HepG2 (cell line): Measurements from ENCODE around the gene ADAMTS13. TPM values are rescaled to one million over a fixed set of nuclear protein-coding genes. Genes with fewer than 3 reads are reported as not detected.

Source experiments
- GATAD2A ChIP-seq: IDR thresholded peaks from 2 replicates; pipeline ENCODE4 v1.6.1; 2016
- GMEB2 ChIP-seq: IDR thresholded peaks from 2 replicates; pipeline ENCODE4 v1.6.1; 2016; ENCODE audit warnings: missing biosample characterization, missing genetic modification reagents, low read depth
- HOXA5 ChIP-seq: sonication (generic); formaldehyde crosslinking; IDR thresholded peaks from 2 replicates; pipeline ENCODE4 v1.4.0; 2020; ENCODE audit warnings: missing genetic modification reagents
- IRX3 ChIP-seq: sonication (generic); formaldehyde crosslinking; IDR thresholded peaks from 2 replicates; pipeline ENCODE4 v1.8.1; 2023; ENCODE audit warnings: mild to moderate bottlenecking, low read depth, missing genetic modification reagents, borderline replicate concordance
- KLF16 ChIP-seq, 2 experiments: sonication (generic) in 1 of 2; formaldehyde crosslinking in 1 of 2; IDR thresholded peaks; 2 replicates each; pipeline versions ENCODE4 v1.6.1 to v1.8.0; 2016 to 2023; ENCODE audit warnings: missing genetic modification reagents in 2 of 2, missing compliant biosample characterization in 1 of 2
- NRL ChIP-seq: sonication (generic); formaldehyde crosslinking; IDR thresholded peaks from 2 replicates; pipeline ENCODE4 v1.5.0; 2020; ENCODE audit warnings: missing genetic modification reagents, mild to moderate bottlenecking, moderate library complexity, borderline replicate concordance
- ZBTB7B ChIP-seq: sonication (generic); formaldehyde crosslinking; IDR thresholded peaks from 2 replicates; pipeline ENCODE4 v1.4.0; 2020; ENCODE audit warnings: missing genetic modification reagents
- ZGPAT ChIP-seq: IDR thresholded peaks from 2 replicates; pipeline ENCODE4 v1.6.1; 2016; ENCODE audit warnings: mild to moderate bottlenecking
- ZNF10 ChIP-seq: sonication (generic); formaldehyde crosslinking; IDR thresholded peaks from 2 replicates; pipeline ENCODE4 v1.4.0; 2020; ENCODE audit warnings: mild to moderate bottlenecking, low read depth, missing genetic modification reagents, borderline replicate concordance
- ZNF230 ChIP-seq: sonication (generic); formaldehyde crosslinking; IDR thresholded peaks from 2 replicates; pipeline ENCODE4 v1.4.0; 2020; ENCODE audit warnings: mild to moderate bottlenecking, missing genetic modification reagents
- ZNF432 ChIP-seq: sonication (generic); formaldehyde crosslinking; IDR thresholded peaks from 2 replicates; pipeline ENCODE4 v1.5.0; 2020; ENCODE audit warnings: missing genetic modification reagents, mild to moderate bottlenecking, borderline replicate concordance
- ZNF766 ChIP-seq: sonication (generic); formaldehyde crosslinking; IDR thresholded peaks from 2 replicates; pipeline ENCODE4 v1.5.0; 2020; ENCODE audit warnings: missing genetic modification reagents, borderline replicate concordance
- ZNF782 ChIP-seq: sonication (generic); formaldehyde crosslinking; IDR thresholded peaks from 2 replicates; pipeline ENCODE4 v1.4.0; 2020; ENCODE audit warnings: missing genetic modification reagents, mild to moderate bottlenecking, borderline replicate concordance
- polyA plus RNA-seq, 8 experiments: library from polyadenylated mRNA; depleted of rRNA in 3 of 8; stranded (reverse) in 7 of 8; unstranded in 1 of 8; fragments of >200 nt; fragmentation: Illumina TruSeq in 4 of 8; extraction: Trizol in 4 of 8; gene quantifications; 2 replicates each; pipeline versions ENCODE4 v1.2.1 to v1.2.3, GENCODE V29; 2011 to 2016; ENCODE audit warnings: low read depth in 4 of 8, missing spikeins in 1 of 8, mixed read lengths in 1 of 8; ENCODE audit not compliant: insufficient read depth in 1 of 8
- total RNA-seq, 5 experiments: library from RNA; depleted of rRNA; stranded (reverse); fragments of >200 nt; fragmentation: Illumina TruSeq; extraction: Trizol; gene quantifications; 2 replicates each; pipeline ENCODE4 v1.2.3, GENCODE V29; 2016; ENCODE audit warnings: low read depth in 1 of 5
- TF ChIP-seq, protein P1 (sequence below): sonication (generic); formaldehyde crosslinking; IDR thresholded peaks from 2 replicates; pipeline ENCODE4 v1.4.0; 2020; ENCODE audit warnings: mild to moderate bottlenecking, missing genetic modification reagents

Gene ADAMTS13
- total and polyA plus RNA-seq, 2 of the 13 experiments (the other 11 are each of a cell fraction or from before 2014, with no cell fraction given): 0.91 to 4.5 TPM

DNA sequence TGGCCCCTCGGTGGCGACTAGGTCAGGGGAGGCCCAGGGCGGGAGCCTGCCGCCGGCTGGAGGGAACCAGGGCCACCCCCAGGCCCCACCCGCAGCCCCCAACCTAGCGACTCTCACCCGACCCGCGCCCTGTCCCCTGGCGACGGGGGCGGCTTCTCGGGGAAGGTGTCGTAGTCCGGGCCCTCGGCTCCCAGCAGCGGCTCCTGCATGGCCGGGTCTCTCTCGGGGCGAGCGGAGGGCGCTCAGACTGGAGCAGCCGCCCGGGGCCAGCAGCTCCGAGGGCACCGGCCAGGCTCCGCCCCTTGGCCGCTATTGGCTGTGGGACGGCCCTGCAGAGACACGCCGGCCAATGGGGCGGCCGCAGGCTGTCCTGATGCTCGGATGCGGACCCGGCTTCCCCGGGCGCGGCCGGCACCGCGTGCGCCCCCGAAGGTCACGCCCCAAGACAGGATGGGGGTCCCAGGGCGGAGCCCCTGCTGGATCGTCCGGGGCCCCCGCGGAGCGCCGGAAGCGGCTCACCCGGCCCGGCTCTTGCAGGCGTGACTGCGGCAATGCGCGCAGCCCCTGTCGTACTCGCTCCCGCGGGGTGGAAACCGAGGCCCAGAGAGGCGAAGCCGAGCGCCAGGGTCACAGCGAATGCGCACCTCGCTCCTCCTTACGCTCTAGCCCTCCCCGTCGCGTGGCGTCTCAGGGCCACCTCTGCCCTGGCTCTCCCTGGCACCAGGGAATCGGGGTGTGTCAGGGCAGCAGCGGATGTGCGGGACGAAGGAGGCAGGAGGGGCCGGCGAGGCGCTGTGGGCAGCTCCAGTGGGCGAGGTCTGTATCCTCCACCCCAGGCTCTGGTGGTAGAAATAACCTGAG is 56.9 kb downstream of the ADAMTS13 start, which contains the start of gene SLC2A6 (continued):
- TF ChIP-seq KLF16 (CRISPR knock-in tag; IDR thresholded peaks at IDR 0.05) (no peak), IRX3 (CRISPR knock-in tag) (no peak), GATAD2A (peak; percentile 21; the same call in 1 of the 2 replicates), ZNF782 (CRISPR knock-in tag) (peak; percentile 81; the same call in 1 of the 2 replicates), NRL (CRISPR knock-in tag) (0 out of 2 replicates have a peak, but pooled peaks have one; percentile 60), ZNF766 (CRISPR knock-in tag) (no peak), GMEB2 (CRISPR knock-in tag) (no peak), ZNF432 (CRISPR knock-in tag) (no peak), ZNF10 (CRISPR knock-in tag) (no peak), ZGPAT (peak; percentile 61), ZNF230 (CRISPR knock-in tag) (no peak), ZBTB7B (peak; percentile 77), HOXA5 (CRISPR knock-in tag) (no peak)
- TF ChIP-seq, protein P1, sequence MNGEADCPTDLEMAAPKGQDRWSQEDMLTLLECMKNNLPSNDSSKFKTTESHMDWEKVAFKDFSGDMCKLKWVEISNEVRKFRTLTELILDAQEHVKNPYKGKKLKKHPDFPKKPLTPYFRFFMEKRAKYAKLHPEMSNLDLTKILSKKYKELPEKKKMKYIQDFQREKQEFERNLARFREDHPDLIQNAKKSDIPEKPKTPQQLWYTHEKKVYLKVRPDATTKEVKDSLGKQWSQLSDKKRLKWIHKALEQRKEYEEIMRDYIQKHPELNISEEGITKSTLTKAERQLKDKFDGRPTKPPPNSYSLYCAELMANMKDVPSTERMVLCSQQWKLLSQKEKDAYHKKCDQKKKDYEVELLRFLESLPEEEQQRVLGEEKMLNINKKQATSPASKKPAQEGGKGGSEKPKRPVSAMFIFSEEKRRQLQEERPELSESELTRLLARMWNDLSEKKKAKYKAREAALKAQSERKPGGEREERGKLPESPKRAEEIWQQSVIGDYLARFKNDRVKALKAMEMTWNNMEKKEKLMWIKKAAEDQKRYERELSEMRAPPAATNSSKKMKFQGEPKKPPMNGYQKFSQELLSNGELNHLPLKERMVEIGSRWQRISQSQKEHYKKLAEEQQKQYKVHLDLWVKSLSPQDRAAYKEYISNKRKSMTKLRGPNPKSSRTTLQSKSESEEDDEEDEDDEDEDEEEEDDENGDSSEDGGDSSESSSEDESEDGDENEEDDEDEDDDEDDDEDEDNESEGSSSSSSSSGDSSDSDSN (CRISPR knock-in tag): peak; percentile 52
